ENCODE measurements around the gene GLRX. TPM values are rescaled to one million over a fixed set of nuclear protein-coding genes. Genes with fewer than 3 reads are reported as not detected.

Gene GLRX
- total RNA-seq, 1 donor from 2014 or later = 88.4 TPM

DNA sequence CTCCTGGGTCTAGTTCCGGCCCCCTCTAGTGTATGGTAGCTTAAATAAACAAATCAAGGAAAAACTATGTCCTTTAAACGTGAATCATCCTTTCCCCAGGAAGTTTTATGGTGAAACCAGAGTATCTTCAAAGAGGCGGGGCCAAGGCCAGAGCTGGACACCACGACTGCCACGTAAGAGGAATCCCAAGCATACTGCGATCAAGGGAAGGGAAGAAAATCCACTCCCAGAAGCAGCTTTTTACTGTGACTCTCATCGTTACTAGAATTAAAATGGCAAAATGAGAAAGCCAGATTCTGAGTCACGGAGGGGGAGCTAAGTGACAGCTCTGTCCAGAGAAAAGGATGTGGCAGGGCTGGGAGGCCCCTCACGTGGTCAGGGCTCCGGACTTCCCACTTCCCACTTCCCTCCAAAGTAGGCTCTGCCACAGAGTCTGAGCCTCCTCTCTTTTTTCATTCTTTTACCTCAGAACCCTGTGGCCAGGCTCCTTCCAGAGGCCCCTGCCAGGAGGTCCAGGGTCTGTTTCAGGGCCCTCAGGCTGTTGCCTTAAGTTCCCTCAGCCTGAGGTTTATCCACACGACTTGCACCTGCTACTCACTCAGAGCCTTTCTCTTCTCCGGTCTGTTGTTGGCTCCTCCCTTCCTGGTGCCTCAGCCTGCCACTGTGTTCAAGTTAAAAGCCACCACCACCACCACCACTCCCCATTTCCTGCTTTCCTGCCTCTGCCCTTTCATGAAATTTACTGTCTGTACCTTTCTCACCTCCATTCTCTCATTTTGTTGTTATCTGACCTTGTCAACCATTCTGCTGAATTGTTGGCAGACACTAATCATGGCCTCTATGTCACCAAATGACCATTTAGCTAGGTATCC lies 1.4 kb upstream of the GLRX start:
- intact Hi-C loops (cut with DNase I) = no loop called here
- H3K27me3 ChIP-seq = no peaks in the 10 kb centered on the region
- no peaks in the 10 kb centered on the region for H3K9me3 ChIP-seq
- H3K36me3 ChIP-seq = no peaks in the 10 kb centered on the region
- peak; percentile 71 for ATAC-seq
- peak overlapping the region; percentile 92 for H3K4me3 ChIP-seq
- H3K4me1 ChIP-seq = peaks cover 47% of the 10 kb centered on the region
- H3K27ac ChIP-seq = peak overlapping the region; percentile 91
- peak; percentile 80 for DNase-seq
- TF ChIP-seq, protein P1, sequence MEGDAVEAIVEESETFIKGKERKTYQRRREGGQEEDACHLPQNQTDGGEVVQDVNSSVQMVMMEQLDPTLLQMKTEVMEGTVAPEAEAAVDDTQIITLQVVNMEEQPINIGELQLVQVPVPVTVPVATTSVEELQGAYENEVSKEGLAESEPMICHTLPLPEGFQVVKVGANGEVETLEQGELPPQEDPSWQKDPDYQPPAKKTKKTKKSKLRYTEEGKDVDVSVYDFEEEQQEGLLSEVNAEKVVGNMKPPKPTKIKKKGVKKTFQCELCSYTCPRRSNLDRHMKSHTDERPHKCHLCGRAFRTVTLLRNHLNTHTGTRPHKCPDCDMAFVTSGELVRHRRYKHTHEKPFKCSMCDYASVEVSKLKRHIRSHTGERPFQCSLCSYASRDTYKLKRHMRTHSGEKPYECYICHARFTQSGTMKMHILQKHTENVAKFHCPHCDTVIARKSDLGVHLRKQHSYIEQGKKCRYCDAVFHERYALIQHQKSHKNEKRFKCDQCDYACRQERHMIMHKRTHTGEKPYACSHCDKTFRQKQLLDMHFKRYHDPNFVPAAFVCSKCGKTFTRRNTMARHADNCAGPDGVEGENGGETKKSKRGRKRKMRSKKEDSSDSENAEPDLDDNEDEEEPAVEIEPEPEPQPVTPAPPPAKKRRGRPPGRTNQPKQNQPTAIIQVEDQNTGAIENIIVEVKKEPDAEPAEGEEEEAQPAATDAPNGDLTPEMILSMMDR (IDR thresholded peaks at IDR 0.05) = no peak

DNA sequence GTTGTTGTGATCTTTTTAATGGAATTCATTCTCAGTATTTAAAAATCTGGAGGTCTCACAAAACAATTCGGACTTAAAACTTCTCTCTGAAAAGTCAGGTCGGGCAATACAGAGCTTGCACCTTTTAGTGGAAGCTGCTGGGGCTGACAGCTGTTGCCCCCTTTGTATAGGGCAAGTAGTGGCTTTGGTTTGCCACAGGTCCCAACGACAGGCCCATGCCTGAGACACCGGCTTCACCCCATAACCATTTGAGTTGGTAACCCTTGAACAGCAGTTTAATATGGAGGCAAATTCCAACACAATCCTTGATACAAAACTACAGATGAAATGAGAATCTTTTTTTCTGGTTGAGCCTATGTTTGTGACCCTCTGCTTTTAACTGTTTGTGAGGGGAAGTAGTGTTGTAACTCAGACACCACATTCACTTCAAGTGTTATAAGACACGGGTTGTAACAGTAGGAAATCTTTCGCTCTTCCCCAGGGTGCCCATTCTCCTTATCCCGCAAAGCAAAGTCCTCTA lies 752 bp upstream of the GLRX start:
- H3K27ac ChIP-seq = peak overlapping the region; percentile 91
- H3K4me1 ChIP-seq = peaks cover 54% of the 10 kb centered on the region
- ATAC-seq (no peak), DNase-seq (no peak)
- H3K27me3 ChIP-seq = no peaks in the 10 kb centered on the region
- intact Hi-C loops (cut with DNase I) = no loop called here
- TF ChIP-seq, protein P1 (IDR thresholded peaks at IDR 0.05) = no peak
- H3K4me3 ChIP-seq = peak overlapping the region; percentile 92
- no peaks in the 10 kb centered on the region for H3K9me3 ChIP-seq
- H3K36me3 ChIP-seq = no peaks in the 10 kb centered on the region

DNA sequence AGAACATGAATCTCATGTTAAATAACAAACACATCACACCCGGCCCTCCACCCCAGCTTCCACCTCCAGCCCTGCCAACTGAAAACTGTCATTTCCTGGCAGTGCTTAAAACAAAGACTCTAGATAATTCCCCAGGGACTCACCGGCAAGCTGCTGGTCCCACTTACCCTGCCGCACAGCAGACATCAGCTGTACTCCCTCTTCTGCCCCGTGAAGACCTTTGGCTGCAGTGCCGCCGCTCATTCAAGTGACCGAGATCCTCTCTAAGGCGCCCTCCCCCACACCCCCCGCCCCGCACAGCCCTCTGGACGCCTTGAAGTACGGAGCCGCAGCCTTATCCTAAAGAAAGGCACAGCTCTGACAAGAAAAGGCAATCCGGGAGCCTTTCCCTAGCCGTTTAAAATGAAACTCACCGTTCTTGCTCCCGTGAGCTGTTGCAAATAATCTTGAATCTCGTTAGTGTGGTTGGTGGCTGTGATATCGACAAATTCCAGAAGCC lies 434 bp downstream of the GLRX start:
- Histone ChIP-seq H3K27ac (peak overlapping the region; percentile 91), H3K4me1 (peaks cover 66% of the 10 kb centered on the region), H3K4me3 (peak overlapping the region; percentile 92), H3K27me3 (no peaks in the 10 kb centered on the region), H3K36me3 (no peaks in the 10 kb centered on the region), H3K9me3 (no peaks in the 10 kb centered on the region)
- intact Hi-C loops (cut with DNase I) = no loop called here
- peak; percentile 82 for DNase-seq
- TF ChIP-seq, protein P1 (IDR thresholded peaks at IDR 0.05) = no peak
- ATAC-seq = peak; percentile 65

DNA sequence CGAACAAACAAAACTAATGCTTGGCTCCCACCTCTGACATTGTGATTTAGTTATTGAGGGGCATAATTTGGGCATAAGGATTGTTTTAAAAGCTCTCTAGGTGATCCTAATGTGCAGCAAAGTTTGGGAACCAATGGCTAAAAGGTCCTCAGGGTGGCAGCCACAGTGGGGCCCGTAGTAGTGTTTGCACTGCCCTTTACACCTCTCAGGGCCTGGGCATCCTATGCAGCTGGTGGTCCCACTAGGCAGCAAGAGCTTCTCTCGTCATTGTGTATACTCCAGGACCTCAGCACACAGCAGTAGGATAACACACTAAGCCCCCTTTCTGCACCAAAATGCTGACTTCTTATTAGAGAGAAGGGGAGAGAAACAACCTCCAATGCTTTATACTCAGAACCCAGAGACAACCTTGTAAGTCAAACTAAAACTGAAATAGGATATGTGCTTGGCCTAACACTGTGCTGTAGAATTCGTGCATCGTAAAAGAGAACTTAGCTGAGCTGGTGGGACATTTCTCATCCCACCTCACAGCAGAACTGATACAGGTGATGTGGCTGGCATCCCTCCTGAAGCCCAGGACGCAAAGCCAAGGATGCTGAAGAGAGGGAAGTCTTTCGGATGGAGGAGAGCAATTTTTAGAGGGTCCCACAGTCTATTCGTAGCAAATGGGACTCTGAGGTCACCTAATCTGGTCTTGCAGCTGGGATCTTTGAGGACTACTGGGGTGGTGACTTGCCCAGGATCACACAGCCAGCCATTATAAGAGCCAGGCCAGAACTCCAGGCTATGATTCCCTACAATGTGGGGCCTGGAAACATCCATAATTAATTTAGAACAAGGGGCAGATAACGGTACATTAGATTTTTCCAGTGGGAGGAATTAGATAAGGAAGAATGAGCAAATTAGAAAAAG lies 1.2 kb downstream of the GLRX start:
- H3K4me3 ChIP-seq = peak overlapping the region; percentile 92
- no peaks in the 10 kb centered on the region for H3K9me3 ChIP-seq
- DNase-seq (no peak), ATAC-seq (no peak)
- H3K27me3 ChIP-seq = no peaks in the 10 kb centered on the region
- intact Hi-C loops (cut with DNase I) = no loop called here
- H3K27ac ChIP-seq = peak overlapping the region; percentile 91
- peaks cover 70% of the 10 kb centered on the region for H3K4me1 ChIP-seq
- TF ChIP-seq, protein P1 (IDR thresholded peaks at IDR 0.05) = no peak
- H3K36me3 ChIP-seq = peaks cover 2% of the 10 kb centered on the region

All from upper lobe of right lung (tissue), 1 donor.